ENCODE results near the gene HOXD8. TPM values are rescaled to one million over a fixed set of nuclear protein-coding genes. Genes with fewer than 3 reads are reported as not detected.

The HOXD8 gene
- total RNA-seq, 1 experiment from 2014 or later, result not detected

DNA sequence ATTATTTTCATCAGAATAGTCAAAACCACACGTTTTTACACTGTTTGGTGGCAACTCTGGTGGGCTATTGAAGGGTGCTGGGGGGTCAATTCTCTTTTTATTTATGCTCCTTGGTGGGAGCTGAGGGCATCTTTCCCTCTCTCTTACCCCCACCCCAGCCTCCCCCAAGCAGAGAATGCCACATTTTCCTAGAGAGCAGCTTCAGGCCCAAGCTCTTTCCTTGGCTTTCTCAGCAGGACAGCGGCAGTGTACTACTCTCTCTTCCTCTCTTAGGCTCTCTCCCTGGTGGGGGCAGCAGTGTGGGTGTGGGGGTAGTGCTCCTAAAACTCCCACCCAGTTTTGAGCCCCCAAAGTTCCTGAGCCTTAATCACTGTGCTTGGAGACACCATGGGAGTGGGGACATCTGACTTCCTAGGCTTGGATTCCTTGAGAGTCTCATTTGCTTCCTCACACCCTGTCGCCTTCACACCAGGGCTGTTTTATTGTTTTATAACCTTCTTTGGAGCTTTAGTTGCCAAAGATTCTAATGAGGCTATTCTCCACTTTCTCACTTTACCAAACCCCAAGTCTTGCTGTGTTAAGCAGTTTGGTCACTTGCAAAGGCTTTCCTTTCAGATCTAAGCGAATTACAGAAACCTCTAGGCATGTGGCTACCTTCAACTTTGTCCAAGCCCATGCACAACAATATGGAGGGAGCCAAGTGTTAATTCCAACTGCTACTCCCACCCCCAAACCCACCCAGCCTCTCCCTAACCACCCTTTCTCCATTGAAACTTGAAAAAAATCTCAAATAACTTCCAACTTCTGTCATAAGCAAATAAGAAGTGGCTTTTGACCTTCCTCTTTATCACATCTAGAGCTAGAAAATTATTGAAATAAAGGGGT, 15.8 kb downstream of the HOXD8 start:
- ChIA-PET POLR2A (no interaction called here), CTCF (interaction anchor here (0.6 to 2.2 kb wide), 2 partner anchors 310 kb away, joined by 5 to 8 read pairs; no protein-coding TSS in a partner anchor)
- in situ Hi-C loops (cut with HindIII; ENCODE audit: low pct_unique_long_range_greater_than_20kb, low sequenced_read_pairs), result no loop called here

GRCh38 chr2:176146101-176146500, 16.6 kb downstream of the HOXD8 start:
- in situ Hi-C loops (cut with HindIII; ENCODE audit: low pct_unique_long_range_greater_than_20kb, low sequenced_read_pairs), result no loop called here
- no peaks in the 10 kb centered on the region for H3K4me1 ChIP-seq (ENCODE audit: control insufficient read depth, insufficient read depth, low read length)
- intact Hi-C loops (cut with micrococcal nuclease; ENCODE audit: unreplicated experiment), result no loop called here
- ChIA-PET CTCF (interaction anchor here (0.5 to 0.6 kb wide), 2 partner anchors 61 to 309 kb away, joined by 4 to 5 read pairs; no protein-coding TSS in a partner anchor), POLR2A (no interaction called here)
- no peak overlapping the region for H3K27ac ChIP-seq (ENCODE audit: low read length)
- no TSS peak for BruUV-seq (replicated peaks)
- no peaks in the 10 kb centered on the region for H3K36me3 ChIP-seq (ENCODE audit: control insufficient read depth, insufficient read depth, low read length)
- H3K4me3 ChIP-seq (ENCODE audit: low read depth in 2 of 2, low read length in 2 of 2), result no peak overlapping the region
- ATAC-seq (no peak), DNase-seq (ENCODE audit: low read depth, low spot score) (no peak)
- H3K9me3 ChIP-seq (ENCODE audit: control insufficient read depth, insufficient read depth, low read depth, low read length), result no peaks in the 10 kb centered on the region
- H3K27me3 ChIP-seq (ENCODE audit: control insufficient read depth, insufficient read depth, low read length), result no peaks in the 10 kb centered on the region
- TF ChIP-seq TCF7L2 (IDR thresholded peaks at IDR 0.05; ENCODE audit: low read depth, low read length), result no peak
- no peak for TF ChIP-seq SIN3A (IDR thresholded peaks at IDR 0.05; ENCODE audit: borderline replicate concordance, insufficient read depth, low read depth, low read length)
- TF ChIP-seq CTCF (IDR thresholded peaks at IDR 0.05), result no peak
- TF ChIP-seq REST (IDR thresholded peaks at IDR 0.05; ENCODE audit: insufficient read depth in 1 of 2, low read depth in 2 of 2, low read length in 1 of 2), result no peak

More for the DNA sequence above, 15.8 kb downstream of the HOXD8 start:
- no peak for DNase-seq (ENCODE audit: low read depth, low spot score)
- intact Hi-C loops (cut with micrococcal nuclease; ENCODE audit: unreplicated experiment), result no loop called here
- no peak overlapping the region for H3K27ac ChIP-seq (ENCODE audit: low read length)
- no peaks in the 10 kb centered on the region for H3K9me3 ChIP-seq (ENCODE audit: control insufficient read depth, insufficient read depth, low read depth, low read length)
- H3K36me3 ChIP-seq (ENCODE audit: control insufficient read depth, insufficient read depth, low read length), result no peaks in the 10 kb centered on the region
- TF ChIP-seq TCF7L2 (IDR thresholded peaks at IDR 0.05; ENCODE audit: low read depth, low read length) (no peak), POLR2AphosphoS5 (IDR thresholded peaks at IDR 0.05; ENCODE audit: low read depth, low read length) (no peak), CTCF (IDR thresholded peaks at IDR 0.05) (no peak), REST (IDR thresholded peaks at IDR 0.05; ENCODE audit: insufficient read depth in 1 of 2, low read depth in 2 of 2, low read length in 1 of 2) (no peak), SIN3A (IDR thresholded peaks at IDR 0.05; ENCODE audit: borderline replicate concordance, insufficient read depth, low read depth, low read length) (no peak)
- H3K4me3 ChIP-seq (ENCODE audit: low read depth in 2 of 2, low read length in 2 of 2), result no peak overlapping the region
- H3K4me1 ChIP-seq (ENCODE audit: control insufficient read depth, insufficient read depth, low read length), result 0 out of 2 replicates have a peak, but pooled peaks cover under 1% of the 10 kb centered on the region
- no TSS peak for BruUV-seq (replicated peaks)
- H3K27me3 ChIP-seq (ENCODE audit: control insufficient read depth, insufficient read depth, low read length), result no peaks in the 10 kb centered on the region
- no peak for ATAC-seq
